ENCODE results near the gene S1PR3. TPM values are rescaled to one million over a fixed set of nuclear protein-coding genes. Genes with fewer than 3 reads are reported as not detected.

Gene S1PR3
- total and polyA plus RNA-seq, 2 donors (not counting 3 experiments of a cell fraction or from before 2014, with no cell fraction given), result 12.5 to 25.8 TPM

DNA sequence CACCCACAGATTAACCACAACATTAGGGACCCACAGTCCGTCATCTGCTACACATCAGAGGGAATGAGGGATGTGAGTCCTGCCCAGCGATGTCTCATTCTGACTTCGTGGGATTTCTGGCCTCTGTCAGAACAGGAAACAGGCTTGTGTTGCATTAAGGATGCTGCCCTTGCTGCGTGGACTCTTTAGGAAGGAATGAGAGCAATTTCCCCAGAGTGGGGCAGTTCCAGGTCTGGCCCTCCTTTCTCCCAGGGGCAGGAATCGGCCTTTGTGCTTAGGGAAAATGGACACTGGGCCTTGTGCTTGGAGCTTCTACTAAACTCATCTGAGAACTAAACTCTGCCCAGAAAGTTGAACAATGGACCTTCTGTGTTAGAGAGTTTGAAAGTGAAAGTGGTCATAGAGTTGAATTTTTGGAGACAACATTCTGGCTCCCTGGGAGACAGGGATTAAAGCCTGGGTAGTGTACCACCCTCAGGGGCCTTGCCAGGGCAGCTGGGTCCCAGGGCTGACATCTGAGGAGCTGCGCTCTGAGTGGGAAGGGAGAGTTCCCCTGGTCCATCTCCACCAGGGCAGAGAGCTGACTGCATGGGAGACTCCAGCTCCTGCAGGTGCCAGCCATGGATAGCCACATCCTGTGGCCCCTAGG is 37.8 kb upstream of the S1PR3 start:
- ChIA-PET CTCF (interaction anchor here (1.2 to 1.5 kb wide), 2 partner anchors 38 to 171 kb away, joined by 3 to 6 read pairs; partner anchors contain the start of gene S1PR3), POLR2A (no interaction called here)
- no peaks in the 10 kb centered on the region for H3K9me1 ChIP-seq (replicated peaks; ENCODE audit: control insufficient read depth, extremely low read depth, insufficient read depth, low read length)
- no TSS peak for BruUV-seq (replicated peaks)
- no peaks in the 10 kb centered on the region for H3K4me1 ChIP-seq (ENCODE audit: control insufficient read depth, extremely low read depth, insufficient read depth, low read length)
- no peak overlapping the region for H3K9ac ChIP-seq (replicated peaks; ENCODE audit: extremely low read depth, insufficient read depth, low read length)
- H3K36me3 ChIP-seq (ENCODE audit: control insufficient read depth in 2 of 2, extremely low read depth in 1 of 2, insufficient read depth in 2 of 2, low read length in 2 of 2), result no peaks in the 10 kb centered on the region
- intact Hi-C loops (cut with micrococcal nuclease), result no loop called here
- no peaks in the 10 kb centered on the region for H3K79me2 ChIP-seq (ENCODE audit: control insufficient read depth, insufficient read depth, low read length)
- TF ChIP-seq JUN (IDR thresholded peaks at IDR 0.05; ENCODE audit: borderline replicate concordance, insufficient read depth, insufficient read length, low read depth) (no peak), POLR2A (IDR thresholded peaks at IDR 0.05; ENCODE audit: low read depth, low read length) (no peak), GATA2 (IDR thresholded peaks at IDR 0.05; ENCODE audit: insufficient read depth, insufficient read length, low read depth, low read length) (no peak), EZH2 (IDR thresholded peaks at IDR 0.05; ENCODE audit: borderline replicate concordance, low read depth, low read length, severe bottlenecking) (no peak), FOS (IDR thresholded peaks at IDR 0.05; ENCODE audit: borderline replicate concordance, insufficient read depth, low read length) (no peak)
- TF ChIP-seq, protein P1, sequence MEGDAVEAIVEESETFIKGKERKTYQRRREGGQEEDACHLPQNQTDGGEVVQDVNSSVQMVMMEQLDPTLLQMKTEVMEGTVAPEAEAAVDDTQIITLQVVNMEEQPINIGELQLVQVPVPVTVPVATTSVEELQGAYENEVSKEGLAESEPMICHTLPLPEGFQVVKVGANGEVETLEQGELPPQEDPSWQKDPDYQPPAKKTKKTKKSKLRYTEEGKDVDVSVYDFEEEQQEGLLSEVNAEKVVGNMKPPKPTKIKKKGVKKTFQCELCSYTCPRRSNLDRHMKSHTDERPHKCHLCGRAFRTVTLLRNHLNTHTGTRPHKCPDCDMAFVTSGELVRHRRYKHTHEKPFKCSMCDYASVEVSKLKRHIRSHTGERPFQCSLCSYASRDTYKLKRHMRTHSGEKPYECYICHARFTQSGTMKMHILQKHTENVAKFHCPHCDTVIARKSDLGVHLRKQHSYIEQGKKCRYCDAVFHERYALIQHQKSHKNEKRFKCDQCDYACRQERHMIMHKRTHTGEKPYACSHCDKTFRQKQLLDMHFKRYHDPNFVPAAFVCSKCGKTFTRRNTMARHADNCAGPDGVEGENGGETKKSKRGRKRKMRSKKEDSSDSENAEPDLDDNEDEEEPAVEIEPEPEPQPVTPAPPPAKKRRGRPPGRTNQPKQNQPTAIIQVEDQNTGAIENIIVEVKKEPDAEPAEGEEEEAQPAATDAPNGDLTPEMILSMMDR (IDR thresholded peaks at IDR 0.05; ENCODE audit: extremely low read depth in 1 of 2, insufficient read depth in 1 of 2, low read depth in 1 of 2, low read length in 2 of 2), result no peak
- no peak overlapping the region for H3K4me3 ChIP-seq (replicated peaks in 1 of 3; ENCODE audit: insufficient read depth in 1 of 3, low read depth in 1 of 3, low read length in 3 of 3)
- no peak overlapping the region for H3K27ac ChIP-seq (ENCODE audit: insufficient read depth, low read depth, low read length)
- FAIRE-seq (no peak), DNase-seq (ENCODE audit: low read depth, low spot score) (peak; percentile 29)
- dilution Hi-C loops (cut with MboI; ENCODE audit: extremely low pct_ligation_motif_present, low sequenced_read_pairs), result no loop called here
- no peaks in the 10 kb centered on the region for H3K9me3 ChIP-seq (replicated peaks; ENCODE audit: control insufficient read depth, insufficient read depth, low read length)
- no peak overlapping the region for H3K4me2 ChIP-seq (ENCODE audit: insufficient read depth, low read length)
- no peak overlapping the region for H2AFZ ChIP-seq (ENCODE audit: low read depth, low read length)
- no peaks in the 10 kb centered on the region for H4K20me1 ChIP-seq (replicated peaks; ENCODE audit: control insufficient read depth, extremely low read depth, insufficient read depth, low read length)
- H3K27me3 ChIP-seq (ENCODE audit: control insufficient read depth in 2 of 2, insufficient read depth in 2 of 2, low read length in 2 of 2), result peaks cover 0 to 5% of the 10 kb centered on the region in 2 experiments

All from endothelial cell of umbilical vein (primary cell).